ENCODE results near the gene PPP1R2B. TPM values are rescaled to one million over a fixed set of nuclear protein-coding genes. Genes with fewer than 3 reads are reported as not detected.

The PPP1R2B gene
- total RNA-seq, 1 donor from 2014 or later, result not detected

GRCh38 chr5:156871212-156871611 is 21.1 kb downstream of the PPP1R2B start:
- intact Hi-C loops (cut with DNase I), result no loop called here
- Histone ChIP-seq H3K36me3 (no peaks in the 10 kb centered on the region), H3K27ac (no peak overlapping the region), H3K4me3 (no peak overlapping the region), H3K4me1 (no peaks in the 10 kb centered on the region), H3K9me3 (no peaks in the 10 kb centered on the region), H3K27me3 (ENCODE audit: low read depth) (no peaks in the 10 kb centered on the region)
- TF ChIP-seq, protein P1, sequence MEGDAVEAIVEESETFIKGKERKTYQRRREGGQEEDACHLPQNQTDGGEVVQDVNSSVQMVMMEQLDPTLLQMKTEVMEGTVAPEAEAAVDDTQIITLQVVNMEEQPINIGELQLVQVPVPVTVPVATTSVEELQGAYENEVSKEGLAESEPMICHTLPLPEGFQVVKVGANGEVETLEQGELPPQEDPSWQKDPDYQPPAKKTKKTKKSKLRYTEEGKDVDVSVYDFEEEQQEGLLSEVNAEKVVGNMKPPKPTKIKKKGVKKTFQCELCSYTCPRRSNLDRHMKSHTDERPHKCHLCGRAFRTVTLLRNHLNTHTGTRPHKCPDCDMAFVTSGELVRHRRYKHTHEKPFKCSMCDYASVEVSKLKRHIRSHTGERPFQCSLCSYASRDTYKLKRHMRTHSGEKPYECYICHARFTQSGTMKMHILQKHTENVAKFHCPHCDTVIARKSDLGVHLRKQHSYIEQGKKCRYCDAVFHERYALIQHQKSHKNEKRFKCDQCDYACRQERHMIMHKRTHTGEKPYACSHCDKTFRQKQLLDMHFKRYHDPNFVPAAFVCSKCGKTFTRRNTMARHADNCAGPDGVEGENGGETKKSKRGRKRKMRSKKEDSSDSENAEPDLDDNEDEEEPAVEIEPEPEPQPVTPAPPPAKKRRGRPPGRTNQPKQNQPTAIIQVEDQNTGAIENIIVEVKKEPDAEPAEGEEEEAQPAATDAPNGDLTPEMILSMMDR (IDR thresholded peaks at IDR 0.05), result no peak
- DNase-seq (no peak), ATAC-seq (no peak)

DNA sequence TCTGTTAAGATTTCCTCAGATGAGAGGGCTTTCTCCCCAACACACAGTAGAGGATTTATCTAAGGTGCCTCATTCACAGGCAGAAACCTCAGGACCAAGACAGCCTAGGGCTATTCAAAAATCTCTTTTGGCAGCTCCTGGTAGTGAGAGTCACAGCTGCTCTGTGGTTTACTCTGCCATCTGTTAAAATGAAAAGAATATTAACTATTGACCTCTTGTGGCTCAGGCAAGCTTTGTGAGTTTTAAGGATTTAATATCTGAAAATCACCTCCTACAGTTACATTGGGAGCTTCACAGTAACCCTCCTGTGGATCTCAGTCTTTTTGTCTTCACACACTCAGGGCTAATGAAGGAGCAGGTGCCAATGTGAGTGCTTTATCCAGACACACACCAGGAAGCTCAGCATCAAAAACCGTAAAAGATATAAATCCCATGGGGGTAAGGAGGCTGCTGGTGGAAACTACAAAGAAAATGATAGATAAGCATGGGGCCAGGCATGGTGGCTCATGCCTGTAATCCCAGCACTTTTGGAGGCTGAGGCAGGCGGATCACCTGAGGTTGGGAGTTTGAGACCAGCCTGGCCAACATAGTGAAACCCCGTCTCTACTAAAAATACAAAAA is 29.7 kb downstream of the PPP1R2B start:
- intact Hi-C loops (cut with DNase I), result no loop called here
- H3K4me1 ChIP-seq, result no peaks in the 10 kb centered on the region
- no peaks in the 10 kb centered on the region for H3K27me3 ChIP-seq (ENCODE audit: low read depth)
- DNase-seq, result no peak
- no peak overlapping the region for H3K27ac ChIP-seq
- H3K4me3 ChIP-seq, result no peak overlapping the region
- H3K36me3 ChIP-seq, result no peaks in the 10 kb centered on the region
- H3K9me3 ChIP-seq, result no peaks in the 10 kb centered on the region
- TF ChIP-seq, protein P1 (IDR thresholded peaks at IDR 0.05), result no peak
- ATAC-seq, result no peak

GRCh38 chr5:156883316-156883875 is 33.3 kb downstream of the PPP1R2B start:
- ATAC-seq (no peak), DNase-seq (no peak)
- TF ChIP-seq, protein P1 (IDR thresholded peaks at IDR 0.05), result no peak
- no peaks in the 10 kb centered on the region for H3K9me3 ChIP-seq
- no peaks in the 10 kb centered on the region for H3K36me3 ChIP-seq
- no peaks in the 10 kb centered on the region for H3K4me1 ChIP-seq
- H3K27me3 ChIP-seq (ENCODE audit: low read depth), result no peaks in the 10 kb centered on the region
- no peak overlapping the region for H3K4me3 ChIP-seq
- intact Hi-C loops (cut with DNase I), result no loop called here
- H3K27ac ChIP-seq, result no peak overlapping the region

DNA sequence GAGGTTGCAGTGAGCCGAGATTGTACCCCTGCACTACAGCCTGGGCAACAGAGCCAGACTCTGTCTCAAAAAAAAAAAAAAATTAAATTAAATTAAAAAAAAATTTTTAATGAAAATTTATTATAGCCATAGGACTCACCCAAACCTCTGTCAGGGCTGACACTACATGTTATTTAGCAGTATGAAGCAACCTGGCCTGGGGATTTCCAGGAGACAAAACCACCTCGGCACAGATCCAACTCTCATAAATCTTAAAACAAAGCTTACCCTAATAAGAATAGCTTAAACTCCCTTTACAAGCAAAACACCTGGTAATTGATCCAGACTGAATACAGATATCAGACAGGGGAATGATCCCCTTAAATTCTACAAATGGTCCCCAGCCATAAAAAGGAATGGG is 38.4 kb downstream of the PPP1R2B start:
- H3K27ac ChIP-seq, result no peak overlapping the region
- no peak overlapping the region for H3K4me3 ChIP-seq
- H3K36me3 ChIP-seq, result no peaks in the 10 kb centered on the region
- intact Hi-C loops (cut with DNase I), result no loop called here
- TF ChIP-seq, protein P1 (IDR thresholded peaks at IDR 0.05), result no peak
- no peaks in the 10 kb centered on the region for H3K9me3 ChIP-seq
- ATAC-seq (no peak), DNase-seq (no peak)
- no peaks in the 10 kb centered on the region for H3K27me3 ChIP-seq (ENCODE audit: low read depth)
- H3K4me1 ChIP-seq, result no peaks in the 10 kb centered on the region

- H3K9me3 ChIP-seq, result no peaks in the 10 kb centered on the region
Measured at GRCh38 chr5:156892223-156892622, 42.1 kb downstream of the PPP1R2B start.

More at GRCh38 chr5:156892223-156892622, 42.1 kb downstream of the PPP1R2B start:
- DNase-seq (no peak), ATAC-seq (no peak)
- no peaks in the 10 kb centered on the region for H3K36me3 ChIP-seq
- no peak overlapping the region for H3K27ac ChIP-seq
- H3K27me3 ChIP-seq (ENCODE audit: low read depth), result no peaks in the 10 kb centered on the region
- no peaks in the 10 kb centered on the region for H3K4me1 ChIP-seq
- TF ChIP-seq, protein P1 (IDR thresholded peaks at IDR 0.05), result no peak
- H3K4me3 ChIP-seq, result no peak overlapping the region
- intact Hi-C loops (cut with DNase I), result no loop called here
